HG03039 (cell line): ENCODE results near the gene GINS2.

Experiments used
- ATAC-seq: cut with Tn5 transposase; IDR thresholded peaks from one replicate; pipeline ENCODE4 v1.9.1; 2021; ENCODE audit warnings: mild to moderate bottlenecking, moderate library complexity; ENCODE audit not compliant: unreplicated experiment

GINS2 gene

GRCh38 chr16:85668676-85669424, 19.9 kb downstream of the GINS2 start:
- ATAC-seq, result no peak

- no peak for ATAC-seq
Observed at GRCh38 chr16:85667841-85668413, 20.8 kb downstream of the GINS2 start.

- no peak for ATAC-seq
Observed at GRCh38 chr16:85667261-85667660, 21.5 kb downstream of the GINS2 start.

GRCh38 chr16:85665929-85666328, 22.8 kb downstream of the GINS2 start:
- no peak for ATAC-seq

- no peak for ATAC-seq
Observed at GRCh38 chr16:85665373-85665740, 23.4 kb downstream of the GINS2 start.

- ATAC-seq, result no peak
Observed at GRCh38 chr16:85664580-85665372, 24.0 kb downstream of the GINS2 start.

- no peak for ATAC-seq
Observed at GRCh38 chr16:85663891-85664321, 24.8 kb downstream of the GINS2 start.

GRCh38 chr16:85662976-85663830, 25.6 kb downstream of the GINS2 start:
- ATAC-seq, result no peak

- no peak for ATAC-seq
Observed at GRCh38 chr16:85662482-85662812, 26.3 kb downstream of the GINS2 start.

- ATAC-seq, result no peak
Observed at GRCh38 chr16:85661740-85662481, 26.8 kb downstream of the GINS2 start.

- ATAC-seq, result no peak
Observed at GRCh38 chr16:85660843-85661739, 27.7 kb downstream of the GINS2 start.

- ATAC-seq, result no peak
Observed at GRCh38 chr16:85659805-85660511, 28.8 kb downstream of the GINS2 start.

GRCh38 chr16:85659336-85659735, 29.4 kb downstream of the GINS2 start:
- no peak for ATAC-seq

- no peak for ATAC-seq
Observed at GRCh38 chr16:85658504-85659326, 30.0 kb downstream of the GINS2 start.

- no peak for ATAC-seq
Observed at GRCh38 chr16:85657996-85658395, 30.8 kb downstream of the GINS2 start.

- no peak for ATAC-seq
Observed at GRCh38 chr16:85657267-85657650, 31.5 kb downstream of the GINS2 start.

- ATAC-seq, result no peak
Observed at GRCh38 chr16:85656351-85657266, 32.1 kb downstream of the GINS2 start.
